GM21619 (cell line): ENCODE data around the gene MRPL14.

ENCODE experiments used
- ATAC-seq: cut with Tn5 transposase; IDR thresholded peaks from one replicate; pipeline ENCODE4 v1.9.1; 2021; ENCODE audit not compliant: unreplicated experiment

The MRPL14 gene

DNA sequence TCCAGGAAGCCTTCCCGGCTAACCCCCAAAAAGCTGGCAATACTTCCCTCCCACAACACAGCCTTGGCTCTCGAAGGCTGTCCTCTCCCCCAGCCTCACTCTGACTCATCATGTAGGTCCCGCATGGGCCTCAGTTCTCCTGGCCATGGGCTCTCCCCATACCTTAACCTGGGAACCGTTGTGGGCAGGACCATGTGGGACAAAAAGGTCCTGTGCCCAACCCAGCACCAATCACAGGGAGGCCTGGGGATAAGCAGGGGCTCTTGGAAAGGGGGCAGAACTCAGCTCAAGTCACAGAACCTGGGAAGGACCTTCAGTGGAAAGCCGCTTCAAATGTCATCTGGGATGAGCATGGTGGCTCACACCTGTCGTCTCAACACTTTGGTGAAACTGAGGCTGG is 45.5 kb downstream of the MRPL14 start:
- no peak for ATAC-seq

DNA sequence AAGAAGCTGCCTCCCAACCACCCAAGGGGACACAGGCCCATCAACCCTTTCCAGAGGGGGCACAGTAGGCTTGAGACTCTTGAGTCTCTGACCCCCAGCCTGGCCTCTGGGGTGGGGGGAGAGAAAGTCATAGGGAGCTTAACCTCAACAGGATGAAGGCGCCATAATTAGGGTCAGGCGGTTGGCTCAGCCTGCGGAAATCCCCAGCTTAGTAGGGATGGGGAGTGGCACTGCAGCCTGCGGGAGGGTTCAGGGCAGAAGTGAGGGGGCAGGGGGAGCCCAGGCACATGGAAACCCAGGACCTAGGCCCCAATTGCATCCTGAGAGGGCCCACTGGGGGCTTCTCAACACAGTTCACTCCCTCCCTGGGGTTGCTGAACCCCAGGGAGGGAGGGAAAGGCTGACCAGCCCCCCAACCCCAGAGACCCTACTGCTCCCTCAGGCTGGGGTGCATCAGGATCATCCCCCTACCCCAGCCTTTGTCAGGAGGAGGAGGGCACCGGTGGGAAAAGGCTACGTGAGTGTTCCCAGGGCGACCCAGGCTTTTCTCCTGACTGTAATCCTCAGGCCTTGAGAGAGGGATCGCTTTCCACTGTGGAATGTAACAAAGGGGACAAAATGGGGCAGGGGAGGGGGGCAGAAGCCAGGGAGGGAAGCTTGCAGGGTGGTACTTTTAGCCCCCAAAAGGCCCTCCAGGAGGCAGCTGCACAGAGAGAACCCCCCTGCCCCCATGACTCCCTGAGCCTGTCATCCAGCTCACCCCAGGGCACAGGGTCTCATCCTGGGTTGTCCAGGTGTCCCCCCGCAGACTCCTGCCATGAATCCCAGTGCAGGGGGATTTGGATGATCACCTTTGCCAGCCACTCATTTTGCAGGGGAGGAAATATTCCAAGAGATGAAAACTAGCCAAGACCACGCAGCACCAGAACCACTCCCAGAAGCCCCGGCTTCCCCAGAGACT is 46.4 kb downstream of the MRPL14 start:
- no peak for ATAC-seq

DNA sequence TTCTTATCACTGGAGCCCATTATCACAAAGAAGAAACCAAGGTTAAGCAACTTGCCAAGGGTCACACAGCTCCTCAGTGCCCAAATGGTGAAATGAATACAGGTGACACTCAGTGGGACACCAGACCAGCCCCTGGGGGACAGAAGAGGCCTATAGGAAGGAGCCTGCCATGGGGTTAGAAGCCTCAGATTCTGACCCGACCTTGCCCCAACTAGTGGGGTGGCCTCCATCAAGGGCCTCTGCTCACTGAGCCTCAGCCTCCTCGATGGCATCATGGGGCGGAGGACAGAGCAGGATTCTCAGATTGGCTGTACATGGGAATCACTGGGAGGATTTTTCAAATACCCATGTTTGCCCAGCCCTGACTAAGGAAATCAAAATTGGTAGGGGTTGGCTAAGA is 47.6 kb downstream of the MRPL14 start:
- no peak for ATAC-seq

DNA sequence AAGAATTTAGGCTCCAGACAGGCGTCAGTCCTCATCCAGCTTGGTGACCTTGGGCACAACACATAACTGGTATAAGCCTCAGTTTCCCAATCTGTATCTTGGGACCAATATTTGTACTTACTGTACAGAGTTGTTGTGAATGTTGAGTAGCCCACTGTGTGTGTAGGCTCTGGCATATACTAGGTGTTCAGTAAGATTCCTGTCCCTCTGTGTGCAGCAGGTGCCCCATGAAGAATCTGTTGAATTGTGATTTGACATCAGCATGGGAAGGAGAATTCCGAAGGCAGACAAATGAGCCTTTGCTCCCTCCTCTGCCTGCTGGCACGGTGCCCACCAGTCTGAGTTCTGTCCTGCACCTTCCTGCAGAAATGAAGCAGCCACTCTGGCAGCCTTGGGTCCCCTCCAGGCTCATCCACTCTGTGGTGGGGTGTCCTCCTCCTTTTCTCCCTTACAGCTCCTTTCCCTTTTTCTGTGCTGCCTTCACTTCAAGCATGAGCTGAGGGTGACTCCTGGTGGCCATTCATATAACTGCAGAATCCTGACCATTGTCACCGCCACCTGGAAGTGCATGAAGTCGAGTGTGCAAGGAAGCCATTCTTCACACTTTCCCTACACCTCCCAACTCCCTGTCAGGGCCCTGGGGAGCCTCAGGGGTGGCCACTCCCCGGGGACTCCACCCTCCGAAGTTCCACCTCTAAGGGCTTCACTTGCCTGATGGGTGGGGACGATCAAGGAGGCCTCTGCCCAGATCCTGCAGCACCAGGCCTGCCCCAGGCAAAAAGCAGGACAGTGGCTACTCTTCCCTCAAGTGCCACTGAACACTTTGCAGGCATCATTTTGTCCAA is 48.2 kb downstream of the MRPL14 start:
- ATAC-seq = no peak

DNA sequence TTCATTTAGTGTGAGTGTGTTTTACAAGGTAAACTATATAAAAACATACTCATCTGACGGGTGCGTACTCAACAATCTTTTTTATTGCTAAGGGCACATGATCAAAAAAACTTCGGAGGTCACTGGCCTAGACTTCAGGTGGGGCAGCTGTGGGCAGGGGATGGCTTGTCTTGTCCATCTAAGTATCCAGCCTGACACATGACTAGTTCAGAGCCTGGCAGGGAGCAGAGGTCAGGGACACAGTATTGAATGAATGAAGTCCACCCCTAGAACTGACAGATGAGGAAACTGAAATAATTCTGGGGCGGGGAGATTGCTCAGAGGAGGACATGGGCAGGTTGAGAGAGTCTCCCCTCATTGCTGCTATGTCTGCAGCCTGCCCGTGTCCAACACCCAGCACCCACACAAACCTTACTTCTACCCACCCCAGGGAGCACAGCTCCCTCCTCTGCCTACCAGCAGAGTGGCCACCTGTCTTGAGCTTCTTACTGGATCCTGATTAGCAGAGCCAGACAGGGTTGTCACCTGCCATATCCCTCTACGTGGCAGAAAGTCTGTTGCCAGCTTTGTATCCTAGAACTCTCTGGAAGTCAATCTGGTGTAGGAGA is 48.9 kb downstream of the MRPL14 start:
- ATAC-seq = no peak

DNA sequence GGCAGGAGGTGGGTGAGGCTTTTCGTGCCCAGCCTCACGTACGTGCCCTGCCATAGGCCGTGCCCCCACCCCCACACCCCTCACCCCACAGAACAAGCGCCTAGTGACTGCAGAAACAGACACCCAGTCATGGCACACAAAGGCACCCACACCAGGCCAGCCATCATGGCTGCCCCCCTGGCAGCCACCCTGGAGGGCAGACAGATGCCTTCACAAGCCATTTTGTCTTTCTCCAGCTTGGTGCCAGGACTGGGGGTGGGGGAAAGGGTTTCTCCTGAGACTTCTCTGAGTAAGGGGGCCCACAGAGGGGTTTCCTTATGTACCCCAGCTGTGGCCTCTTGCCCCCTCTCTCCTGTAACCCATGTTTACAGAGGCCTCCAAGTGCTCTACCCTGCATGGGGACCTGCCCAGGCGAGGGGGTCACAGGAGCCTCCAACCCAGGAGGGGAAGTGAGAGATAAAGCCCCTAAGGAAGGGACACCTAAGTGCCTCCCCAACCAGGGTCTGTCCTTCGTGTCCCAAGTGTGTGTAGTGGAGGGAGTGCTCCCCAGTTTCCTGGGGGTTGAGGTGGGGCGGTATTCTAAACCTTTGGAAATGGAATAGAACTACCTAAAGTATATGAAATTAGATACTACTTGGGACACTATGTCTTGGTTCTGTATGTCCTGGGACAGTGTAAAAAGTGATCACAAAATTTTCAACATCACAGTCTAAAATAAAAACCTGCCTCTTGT is 49.9 kb downstream of the MRPL14 start:
- ATAC-seq = no peak

DNA sequence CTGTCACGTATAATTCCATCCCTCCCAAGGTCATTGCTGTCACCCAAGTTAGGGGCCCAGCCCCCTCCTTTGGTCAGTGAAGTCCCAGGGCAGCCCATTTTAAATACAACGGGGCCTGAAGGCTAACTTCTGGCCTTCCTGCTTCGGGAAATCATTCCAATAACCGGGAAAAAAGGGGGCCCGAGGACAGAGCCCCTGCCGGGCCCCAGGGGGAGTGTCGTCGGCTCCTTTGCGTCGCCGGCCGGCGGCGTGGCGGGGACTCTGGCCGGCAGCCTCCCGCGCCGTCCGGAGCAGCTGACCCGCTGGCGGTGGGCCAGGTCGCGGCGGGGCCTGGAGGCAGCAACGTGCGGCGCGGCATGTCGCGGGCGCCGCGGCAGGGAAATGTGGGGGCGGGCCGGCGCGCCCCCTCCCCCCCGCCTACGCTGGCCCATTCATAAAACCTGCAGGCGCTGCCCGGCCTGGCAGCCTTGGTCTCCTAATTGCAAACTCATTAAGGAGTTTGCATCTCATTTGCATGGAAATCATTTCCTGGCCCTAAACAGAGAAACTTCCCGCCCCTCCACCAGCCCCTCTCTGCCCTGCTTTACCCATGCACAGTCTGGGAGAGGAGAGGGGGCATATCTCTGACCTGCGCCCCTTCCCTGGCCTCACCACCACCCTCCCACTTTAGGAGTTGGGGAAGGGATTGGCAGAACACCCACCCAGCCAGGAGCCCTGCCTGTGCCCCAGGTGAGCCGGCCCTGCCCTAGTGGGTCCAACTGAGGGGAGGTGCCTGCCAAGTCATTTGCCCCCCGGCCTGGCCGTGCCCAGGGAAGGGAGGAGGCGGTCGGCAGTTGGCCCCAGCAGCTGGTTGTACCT is 50.7 kb downstream of the MRPL14 start:
- no peak for ATAC-seq

DNA sequence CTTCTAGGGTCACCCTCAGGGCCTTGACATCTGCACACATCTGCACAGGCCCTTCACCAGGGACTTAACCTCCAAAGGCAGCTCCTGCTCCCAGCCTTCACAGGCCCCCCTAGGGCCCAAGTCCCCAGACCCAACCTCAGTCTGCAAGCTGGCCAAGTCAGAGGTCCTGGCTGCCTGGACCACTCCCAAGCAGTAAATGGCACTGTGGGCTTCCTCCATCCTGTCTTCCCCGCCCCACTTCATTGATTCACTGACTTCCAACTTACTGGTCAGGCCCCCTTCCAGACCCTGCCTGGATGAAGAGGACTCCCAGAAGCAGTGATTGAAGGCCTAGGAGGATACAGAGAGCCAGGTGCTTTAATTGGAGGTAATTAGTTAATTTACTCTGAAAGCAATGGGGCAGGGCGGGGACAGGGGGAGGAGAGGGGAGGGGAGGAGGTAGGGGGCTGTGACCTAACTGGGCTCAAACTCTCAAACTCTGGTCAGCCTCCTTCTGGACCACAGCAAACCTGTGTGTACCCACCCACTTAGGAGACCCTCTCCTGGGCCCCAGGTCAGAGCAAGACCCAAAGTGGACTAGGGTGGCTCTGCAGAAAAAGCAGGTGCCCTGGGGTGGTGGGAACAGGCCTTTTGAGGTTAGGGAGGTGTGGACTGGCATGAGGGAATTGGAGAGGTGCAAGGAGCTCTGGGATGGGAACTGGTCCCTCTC is 51.5 kb downstream of the MRPL14 start:
- no peak for ATAC-seq

DNA sequence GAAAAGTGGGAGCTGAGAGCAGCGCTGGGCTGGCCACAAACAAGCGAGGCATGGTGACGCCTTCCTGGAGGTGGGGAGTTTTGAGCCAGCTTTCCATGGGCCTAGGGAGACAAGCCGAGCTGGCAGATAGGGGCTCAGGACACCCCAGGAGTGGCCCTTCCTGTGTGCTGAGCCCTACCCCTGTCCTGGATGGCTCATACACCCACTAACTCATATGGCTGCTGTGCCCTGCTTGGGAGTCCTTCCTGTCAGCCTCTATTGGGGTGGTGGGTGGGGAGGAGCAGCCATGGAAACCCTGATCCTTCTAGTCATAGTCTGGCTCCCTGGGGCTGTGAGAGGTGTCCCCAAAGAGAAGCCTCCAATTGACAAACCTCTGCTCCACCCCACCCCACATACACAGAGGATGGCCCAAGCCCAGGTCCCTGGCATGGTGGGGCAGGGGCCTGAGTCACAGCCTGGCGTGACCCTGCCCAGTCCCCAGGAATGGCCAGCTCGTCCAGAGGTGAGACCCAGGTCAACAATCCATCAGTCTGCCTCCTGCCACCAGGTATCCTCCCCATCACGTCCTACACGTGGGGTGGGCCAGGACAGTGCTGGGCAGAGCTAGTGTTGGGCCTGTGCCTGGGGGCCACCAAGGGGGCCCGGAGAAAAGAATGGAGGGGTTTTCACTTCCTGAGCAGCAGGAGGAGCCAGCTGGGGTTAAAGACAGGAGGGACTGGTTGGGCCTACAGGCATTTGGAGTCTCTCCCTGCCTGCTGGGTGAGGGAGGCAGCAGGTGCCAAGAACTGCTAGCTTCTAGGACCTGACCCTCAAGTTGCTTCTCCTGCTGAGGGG is 52.2 kb downstream of the MRPL14 start:
- ATAC-seq = no peak

DNA sequence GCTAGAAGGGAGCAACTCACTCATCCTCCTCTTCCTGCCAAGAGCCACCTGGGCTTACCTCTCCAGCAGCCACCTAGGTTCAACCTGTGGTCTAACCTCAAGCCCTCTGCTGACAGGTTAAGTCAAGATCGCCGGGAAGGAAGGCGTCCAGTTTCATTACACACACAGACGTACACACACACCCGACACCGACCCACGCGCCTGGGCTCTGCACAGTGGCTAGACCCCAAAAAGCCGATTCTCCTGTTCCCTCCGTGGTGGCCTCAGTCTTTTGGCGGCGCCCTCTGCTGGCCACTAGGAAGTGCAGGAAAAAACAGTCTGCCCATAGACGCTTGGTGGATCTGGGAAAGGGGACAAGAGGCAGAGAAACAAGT is 52.8 kb downstream of the MRPL14 start:
- ATAC-seq = peak; percentile 34

DNA sequence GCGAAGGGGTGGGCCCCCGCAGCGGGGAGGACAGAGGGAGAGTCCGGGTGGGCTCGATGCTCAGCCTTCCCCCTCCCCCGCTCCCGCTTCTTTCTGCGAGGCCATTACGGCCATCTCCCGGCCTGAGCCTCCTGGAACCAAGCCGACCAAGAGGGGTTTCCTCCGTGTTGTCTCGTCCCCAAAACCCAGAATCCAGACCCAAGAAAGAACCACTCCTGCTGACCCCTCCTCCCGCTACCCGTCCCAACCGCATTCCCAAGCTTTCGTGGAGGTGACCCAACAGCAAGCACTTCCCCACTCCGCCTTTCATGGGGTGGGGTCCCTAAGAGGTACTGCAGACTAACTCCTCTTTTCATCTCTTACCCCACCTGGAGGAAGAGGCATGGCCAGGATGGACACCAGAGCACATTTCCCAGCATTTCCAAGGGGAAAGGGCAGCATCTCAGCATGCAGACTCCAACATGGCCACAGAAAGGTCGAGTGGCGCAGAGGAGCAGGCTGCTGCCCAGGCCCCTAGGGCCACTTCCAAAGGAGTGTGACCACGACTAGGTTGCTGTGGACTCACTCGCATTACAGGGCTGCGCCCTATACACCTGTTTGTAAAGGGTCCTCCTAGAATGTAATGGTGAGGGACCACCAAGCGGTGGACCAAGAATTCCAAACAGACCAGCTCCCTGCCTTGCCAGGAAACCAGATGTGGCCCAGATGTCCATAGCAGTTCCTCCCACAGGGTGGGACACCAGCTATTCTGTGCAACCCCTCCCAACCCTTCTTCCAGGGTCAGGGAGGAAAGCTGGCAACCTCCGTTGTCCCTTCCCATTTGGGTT is 53.4 kb downstream of the MRPL14 start:
- ATAC-seq = no peak

DNA sequence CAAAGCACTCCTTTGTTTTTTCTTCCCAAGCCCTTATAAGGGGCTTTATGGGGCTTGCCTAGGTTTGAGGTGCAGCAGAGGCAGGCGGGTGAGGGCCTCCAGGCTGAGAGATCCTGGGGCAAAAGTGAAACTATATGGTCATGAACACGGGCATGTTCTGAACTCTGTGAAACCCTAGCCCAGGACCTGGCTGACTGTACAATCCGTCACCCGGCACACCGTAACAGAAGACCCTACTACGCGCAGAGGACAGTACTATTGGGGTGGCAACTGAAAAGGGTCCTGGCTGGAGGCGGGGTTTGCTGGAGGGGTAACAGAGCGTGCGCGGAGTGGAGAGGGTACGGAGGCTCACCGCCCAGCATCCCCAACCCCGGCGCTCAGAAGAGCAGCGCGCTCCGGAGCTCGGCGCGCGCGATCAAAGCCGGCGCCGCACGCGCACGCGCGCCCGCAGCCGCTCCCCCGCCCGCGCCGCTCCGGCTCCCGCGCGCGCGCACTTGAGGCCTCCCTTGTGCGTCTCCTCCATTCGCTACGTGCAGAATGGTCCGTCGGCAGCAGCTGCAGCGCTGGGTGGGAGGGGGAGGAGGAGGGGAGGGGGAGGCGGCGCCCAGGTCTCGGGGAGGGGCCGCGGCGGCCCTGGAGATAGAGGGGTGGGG is 54.2 kb downstream of the MRPL14 start:
- peak; percentile 40 for ATAC-seq

DNA sequence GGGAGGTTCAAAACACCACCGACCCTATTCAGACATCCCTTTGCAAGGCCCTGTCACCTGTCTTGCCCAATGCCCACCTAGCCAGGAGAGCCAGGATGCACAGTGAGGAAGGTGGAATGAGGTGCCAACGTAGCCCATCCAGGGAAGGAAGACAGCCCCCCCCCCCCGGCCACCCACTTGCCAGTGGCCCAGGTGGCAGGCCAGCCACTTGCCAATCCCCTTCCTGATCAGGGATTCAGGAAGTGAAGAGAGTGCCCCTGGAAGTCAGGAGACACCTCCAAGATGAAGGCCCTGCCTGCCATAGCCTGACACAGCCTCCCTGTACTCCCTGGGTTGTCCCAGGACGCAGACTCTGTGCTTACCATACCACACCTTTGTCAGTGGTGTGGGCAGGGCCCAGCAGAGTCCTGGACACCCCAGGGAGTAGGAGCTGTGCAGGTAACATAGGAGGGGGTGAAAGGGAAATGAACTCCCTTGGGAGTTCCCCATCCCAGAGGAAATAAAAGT is 54.7 kb downstream of the MRPL14 start:
- ATAC-seq = peak; percentile 0

DNA sequence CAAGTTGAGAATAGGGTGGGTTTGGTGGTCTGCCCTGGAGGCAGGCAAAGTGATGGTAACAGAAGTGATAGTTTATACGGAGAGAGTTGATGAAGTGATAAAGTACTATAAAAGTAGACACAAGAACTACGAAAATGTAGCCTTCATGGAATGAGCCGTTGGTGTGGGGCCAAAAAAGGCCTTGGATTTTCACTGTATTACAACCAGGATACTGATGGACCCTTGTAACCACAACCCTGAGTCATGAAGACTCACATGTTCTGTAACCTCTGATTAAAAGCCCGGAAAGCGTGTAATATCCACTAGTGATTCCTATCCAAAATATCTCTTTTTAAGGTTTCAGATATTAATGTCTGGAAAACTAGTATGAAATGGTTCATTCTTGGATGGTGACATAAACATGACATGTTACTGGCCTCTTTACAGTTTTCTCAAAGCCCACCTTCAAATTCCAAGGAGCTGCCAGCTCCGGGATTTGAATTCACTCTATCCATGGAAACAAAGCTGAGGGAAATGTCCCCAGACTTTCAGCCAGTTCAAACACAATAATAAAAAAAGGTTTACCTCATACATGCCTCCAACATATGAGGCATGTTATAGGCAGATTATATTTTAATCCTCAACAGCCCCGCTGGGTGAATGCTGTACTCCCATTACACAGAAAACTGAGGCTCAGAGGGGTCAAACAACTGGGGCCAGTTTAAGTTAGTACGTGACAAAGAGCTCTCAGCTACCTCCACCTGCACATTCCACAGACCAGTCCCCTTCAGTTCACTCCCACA is 55.4 kb downstream of the MRPL14 start:
- ATAC-seq = no peak

DNA sequence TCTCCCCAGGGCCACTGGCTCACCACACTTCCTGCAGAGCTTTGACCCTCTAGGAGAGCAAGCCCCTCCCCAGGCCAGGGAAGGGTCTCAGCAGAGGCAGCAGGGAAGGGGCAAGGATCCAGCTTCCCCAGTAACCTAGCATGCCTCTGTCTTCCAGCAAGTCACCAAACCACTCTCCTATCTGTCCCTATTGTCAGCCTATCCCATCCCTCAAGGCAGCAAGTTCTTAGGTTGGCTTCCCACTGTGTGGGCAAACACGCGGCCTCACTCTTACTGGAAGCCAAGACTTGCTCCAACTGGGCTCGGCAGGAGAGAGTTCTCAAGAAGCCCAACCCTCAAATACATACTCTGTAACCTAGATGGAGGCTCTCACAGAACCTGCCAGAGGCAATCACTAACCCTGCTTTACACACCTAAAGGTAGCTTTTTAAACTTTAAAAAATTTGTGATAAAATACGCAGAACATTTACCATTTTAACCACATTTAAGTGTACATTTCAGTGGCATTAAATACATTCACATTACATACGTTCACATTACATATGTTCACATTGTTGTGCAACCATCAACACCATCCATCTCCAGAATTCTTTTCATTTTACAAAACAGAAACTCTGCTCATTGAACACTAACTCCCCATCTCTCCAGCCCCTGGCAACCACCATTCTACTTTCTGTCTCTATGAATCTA is 58.5 kb downstream of the MRPL14 start:
- ATAC-seq = no peak
